GM12801 (cell line): ENCODE measurements around the gene RPL23.

Experiments
- TF ChIP-seq, protein P1 (sequence below): IDR thresholded peaks from one replicate; pipeline ENCODE4 v1.5.1; 2011; ENCODE audit warnings: control low read depth; ENCODE audit not compliant: insufficient read length; ENCODE audit errors: extremely low read depth

RPL23 gene

GRCh38 chr17:38881600-38882191 lies 28.2 kb upstream of the RPL23 start:
- TF ChIP-seq, protein P1, sequence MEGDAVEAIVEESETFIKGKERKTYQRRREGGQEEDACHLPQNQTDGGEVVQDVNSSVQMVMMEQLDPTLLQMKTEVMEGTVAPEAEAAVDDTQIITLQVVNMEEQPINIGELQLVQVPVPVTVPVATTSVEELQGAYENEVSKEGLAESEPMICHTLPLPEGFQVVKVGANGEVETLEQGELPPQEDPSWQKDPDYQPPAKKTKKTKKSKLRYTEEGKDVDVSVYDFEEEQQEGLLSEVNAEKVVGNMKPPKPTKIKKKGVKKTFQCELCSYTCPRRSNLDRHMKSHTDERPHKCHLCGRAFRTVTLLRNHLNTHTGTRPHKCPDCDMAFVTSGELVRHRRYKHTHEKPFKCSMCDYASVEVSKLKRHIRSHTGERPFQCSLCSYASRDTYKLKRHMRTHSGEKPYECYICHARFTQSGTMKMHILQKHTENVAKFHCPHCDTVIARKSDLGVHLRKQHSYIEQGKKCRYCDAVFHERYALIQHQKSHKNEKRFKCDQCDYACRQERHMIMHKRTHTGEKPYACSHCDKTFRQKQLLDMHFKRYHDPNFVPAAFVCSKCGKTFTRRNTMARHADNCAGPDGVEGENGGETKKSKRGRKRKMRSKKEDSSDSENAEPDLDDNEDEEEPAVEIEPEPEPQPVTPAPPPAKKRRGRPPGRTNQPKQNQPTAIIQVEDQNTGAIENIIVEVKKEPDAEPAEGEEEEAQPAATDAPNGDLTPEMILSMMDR = no peak

DNA sequence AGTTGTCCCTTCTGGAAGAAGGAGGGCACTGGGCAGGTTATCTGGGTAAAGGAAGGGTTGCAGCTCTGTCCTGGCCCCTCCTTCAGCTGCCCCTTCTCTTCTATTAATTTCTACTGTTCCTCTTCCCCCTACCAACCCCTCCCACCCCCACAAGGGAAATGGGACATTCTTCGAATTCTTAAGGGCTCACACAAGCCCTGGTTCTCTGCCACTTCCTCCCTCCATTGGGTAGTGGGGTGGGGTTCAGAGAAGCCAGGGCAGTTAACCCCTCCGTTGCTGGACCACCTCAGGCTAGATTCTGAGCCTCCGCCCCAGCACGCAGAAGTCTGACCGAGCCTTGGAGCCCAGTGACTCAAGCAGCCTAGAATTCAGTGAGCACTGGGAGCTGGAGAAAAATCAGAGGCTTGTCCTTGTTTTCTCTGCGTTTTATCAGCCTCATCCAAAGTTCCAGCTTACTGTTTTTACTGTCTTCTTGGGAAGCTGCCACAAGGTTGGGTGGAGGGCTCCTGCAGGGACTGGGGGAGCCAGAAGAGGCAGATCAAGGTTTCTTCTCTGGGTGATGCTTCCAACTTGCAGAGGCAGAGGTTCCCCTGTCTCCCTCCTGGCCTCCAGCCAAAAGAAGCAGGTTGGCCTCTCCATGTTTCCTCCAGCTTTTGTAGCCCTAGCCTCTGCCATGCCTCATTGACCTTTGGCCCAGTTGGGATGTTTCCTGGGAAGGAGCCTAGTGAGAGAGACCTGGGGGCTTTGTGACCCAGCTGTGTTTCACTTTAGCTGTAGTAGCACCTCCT lies 26.6 kb upstream of the RPL23 start:
- TF ChIP-seq, protein P1 = no peak

DNA sequence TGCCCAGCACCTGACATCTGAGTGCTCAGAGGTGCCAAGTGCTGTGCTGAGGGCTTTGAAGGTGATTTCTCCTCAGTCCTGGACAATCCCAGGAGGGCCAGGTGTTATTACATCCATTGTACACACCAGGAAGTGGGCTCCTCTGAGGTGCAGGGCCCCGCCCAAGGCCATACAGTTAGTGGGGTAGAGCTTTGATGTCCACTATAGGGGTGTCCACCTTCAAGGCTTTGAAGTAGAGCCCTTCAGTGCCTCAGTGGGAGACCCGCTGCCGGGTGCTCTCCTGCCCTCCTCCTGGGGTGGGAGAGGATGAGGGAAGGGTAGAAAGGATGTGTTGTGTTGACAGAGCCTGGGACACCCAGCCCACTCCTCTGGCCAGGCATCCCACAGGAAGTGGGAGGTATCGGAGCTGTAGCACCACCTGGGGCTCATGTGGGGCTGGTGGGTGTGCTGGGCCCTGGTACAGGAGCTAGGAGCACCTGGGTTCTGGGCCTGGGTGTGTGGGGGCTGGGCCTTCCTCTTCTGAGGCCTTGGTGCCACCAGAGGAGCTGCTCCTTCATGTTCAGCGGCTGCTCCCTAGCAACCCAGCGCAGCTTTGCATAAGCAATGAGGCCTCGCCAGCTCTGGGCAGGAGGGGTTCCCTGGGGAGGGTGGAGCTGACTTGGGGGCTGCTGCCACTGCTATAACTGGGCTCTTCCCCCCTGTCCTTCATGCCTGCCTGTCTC lies 23.8 kb upstream of the RPL23 start:
- TF ChIP-seq, protein P1 = no peak

DNA sequence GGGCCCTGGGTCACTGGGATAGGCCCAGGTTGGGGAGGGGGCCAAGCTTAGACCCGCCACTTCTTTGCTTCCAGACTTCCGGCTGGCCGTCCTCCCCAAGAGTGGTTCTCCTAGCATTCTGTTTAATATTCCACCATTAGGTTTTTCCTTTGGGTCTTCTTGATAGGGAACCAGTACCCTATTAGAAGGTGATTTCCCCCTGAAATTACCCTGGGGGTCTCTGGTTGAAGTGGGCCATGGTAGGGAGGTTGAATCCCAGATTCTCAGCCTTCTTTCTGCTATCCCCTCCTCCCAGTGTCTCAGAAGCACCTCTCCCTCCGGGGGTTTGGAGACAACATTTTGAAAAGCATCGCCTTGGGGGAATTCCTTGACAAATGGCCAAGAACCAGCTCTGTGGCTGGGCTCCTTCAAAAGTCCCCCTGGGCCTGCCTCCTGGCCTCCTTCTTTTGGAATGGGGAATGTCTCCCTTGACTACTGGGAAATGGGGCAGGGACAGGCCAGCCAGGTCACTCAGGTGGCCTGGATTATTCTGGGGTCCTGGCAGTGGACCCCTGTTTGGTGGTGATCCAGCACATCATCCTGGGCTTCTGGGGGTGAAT lies 22.1 kb upstream of the RPL23 start:
- TF ChIP-seq, protein P1 = no peak

GRCh38 chr17:38874505-38875400 lies 21.2 kb upstream of the RPL23 start:
- TF ChIP-seq, protein P1 = no peak

DNA sequence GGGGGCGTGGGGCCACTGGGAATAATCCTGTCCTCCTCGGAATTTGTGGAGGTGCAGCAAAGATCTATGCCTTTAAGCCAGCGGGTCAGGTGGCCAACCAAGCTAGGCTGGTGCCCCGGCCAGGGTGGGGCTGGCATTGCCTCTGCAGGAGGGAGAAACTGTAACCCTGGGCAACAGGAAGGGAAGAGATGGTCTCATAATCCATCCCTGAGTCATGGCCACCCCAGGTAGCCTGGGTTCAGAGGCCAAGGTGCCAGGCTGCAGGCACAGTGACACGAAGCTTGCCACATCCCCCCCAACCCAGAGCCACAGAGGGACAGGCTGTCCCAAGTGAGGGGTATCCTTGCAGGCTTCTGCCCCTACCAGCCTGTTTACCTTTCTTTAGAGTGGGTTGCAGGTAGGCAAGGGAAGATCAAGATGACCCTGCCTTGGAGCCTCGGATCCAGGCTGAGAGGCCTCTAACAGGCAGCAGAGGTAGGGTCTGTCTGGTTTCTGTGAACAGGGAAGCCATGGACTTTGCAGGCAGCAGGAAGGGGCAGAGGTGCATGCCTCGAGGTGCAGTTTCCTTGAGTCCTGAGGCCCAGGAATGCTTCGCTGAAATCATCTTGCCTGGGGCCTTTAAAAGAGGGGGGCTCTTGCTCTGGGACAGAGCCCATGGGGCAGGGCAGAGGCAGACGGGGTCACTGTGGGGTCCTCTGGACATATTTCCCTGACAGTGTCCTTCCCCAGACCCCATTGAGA lies 20.3 kb upstream of the RPL23 start:
- TF ChIP-seq, protein P1 = no peak
